HPDE6-E6E7 (cell line): ENCODE data around the gene APOBEC4.

ENCODE experiments used
- DNase-seq: peaks from one replicate; pipeline ENCODE4 v3.0.0; 2011; ENCODE audit warnings: missing footprints; ENCODE audit errors: extremely low spot score

The APOBEC4 gene

DNA sequence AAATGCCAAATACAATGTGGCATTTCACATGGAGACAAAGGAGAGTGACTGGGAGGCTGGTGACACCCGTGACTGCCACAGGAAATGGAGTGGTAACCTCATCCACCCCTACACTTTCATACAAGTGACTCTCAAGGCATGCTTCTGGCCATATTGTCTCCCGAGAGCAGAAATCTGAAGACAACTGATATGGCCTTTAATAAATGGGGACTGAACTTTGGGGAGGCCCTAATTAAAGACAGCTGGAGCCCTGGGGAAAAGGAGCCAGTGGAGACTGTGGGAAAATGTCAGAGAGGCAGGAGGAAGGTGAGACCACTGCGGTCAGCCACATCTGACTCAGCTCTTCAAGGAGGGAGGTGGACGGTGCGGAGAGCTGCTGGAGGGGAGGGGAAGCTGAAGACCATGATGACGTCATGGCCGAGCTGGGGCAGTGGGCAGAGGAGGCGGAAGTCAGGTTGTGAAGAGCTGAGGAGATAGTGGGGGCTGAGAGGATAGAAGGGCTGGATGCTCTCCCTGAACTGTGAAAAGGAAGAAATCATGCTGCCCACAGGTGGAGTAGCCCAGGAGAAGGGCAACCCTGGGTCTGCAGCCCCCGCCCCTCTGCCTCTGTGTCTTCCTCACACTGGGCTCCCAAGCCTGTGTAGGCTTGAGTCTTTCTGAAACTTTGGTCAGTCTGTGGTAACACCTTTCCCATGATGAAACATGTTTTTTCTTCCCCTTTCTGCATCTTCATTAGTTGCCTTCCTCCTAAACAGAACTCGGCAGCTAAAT is 48.9 kb downstream of the APOBEC4 start:
- no peak for DNase-seq

DNA sequence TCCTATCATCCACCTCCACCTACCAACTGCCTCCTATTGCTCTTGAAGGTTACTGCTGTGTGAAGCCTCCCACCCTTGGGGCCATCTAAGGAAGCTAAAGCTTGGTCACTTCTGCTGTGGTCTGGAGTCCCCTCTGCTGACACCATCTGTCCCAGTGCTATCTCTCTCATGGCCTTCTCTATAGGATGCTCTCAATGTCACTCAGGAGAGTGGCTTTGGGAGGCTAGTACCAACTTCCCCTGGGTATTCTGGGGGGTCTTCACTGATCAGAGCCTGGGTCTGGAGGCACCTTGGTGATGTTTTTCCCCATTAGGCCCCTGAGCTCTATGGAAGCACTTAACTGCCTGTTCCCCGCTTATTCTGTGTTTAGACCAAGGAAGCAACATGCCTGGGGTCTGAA is 50.6 kb downstream of the APOBEC4 start:
- no peak for DNase-seq

DNA sequence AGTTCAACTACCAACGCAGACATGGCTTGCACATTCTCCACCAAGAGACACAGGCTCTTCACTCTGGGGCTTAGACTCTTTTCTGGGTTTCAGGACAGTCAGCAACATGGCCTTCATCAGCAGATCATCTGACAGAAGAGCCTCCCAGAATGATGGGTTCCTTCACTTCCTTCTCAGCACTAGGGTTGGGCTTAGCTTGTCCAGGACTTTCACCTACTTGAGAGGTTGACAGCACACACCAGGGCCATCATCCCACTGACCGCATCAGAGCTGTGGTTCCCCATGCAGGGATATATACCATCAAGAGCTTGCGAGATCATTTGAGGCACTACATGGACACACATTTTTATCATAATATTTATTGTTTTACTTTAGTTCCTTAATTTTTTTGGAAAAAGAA is 52.5 kb downstream of the APOBEC4 start:
- DNase-seq: no peak

DNA sequence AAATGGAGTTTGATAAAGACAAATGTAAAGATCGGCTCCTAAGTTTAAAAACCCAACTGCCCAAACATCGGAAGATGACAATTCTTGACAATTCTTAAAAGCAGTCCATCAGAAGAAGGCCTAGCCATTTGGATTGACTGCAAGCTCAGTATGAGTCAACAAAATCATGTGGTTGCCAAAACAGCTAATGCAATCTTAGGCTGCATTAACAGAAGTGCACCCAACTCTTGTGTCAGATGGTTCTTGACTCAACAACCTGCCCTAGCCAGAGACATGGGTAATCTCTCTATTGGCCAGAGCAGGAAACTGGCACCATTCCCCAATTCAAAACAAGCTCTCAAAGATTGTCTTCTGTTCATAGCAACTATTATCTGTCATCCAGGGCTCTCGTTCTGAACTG is 53.0 kb downstream of the APOBEC4 start:
- no peak for DNase-seq

DNA sequence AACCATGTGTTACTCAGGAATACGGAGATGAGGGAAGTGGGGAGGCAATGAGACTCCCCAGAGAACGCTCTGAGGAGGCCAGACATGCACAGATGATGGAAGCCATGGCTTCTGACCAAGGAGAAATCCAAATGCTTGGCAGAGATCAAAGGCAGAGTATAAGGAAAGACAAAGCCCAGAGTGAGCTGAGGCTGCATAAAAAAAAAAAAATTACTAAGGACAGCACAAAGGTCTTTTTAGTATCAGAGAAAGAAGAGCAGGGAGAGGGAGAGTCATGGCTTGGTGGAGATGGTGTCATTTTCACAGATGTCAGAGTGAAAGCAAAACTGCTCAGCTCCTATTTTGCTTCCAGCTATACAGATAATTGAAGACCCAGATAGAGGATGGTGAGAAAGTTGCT is 54.7 kb downstream of the APOBEC4 start:
- DNase-seq: no peak

DNA sequence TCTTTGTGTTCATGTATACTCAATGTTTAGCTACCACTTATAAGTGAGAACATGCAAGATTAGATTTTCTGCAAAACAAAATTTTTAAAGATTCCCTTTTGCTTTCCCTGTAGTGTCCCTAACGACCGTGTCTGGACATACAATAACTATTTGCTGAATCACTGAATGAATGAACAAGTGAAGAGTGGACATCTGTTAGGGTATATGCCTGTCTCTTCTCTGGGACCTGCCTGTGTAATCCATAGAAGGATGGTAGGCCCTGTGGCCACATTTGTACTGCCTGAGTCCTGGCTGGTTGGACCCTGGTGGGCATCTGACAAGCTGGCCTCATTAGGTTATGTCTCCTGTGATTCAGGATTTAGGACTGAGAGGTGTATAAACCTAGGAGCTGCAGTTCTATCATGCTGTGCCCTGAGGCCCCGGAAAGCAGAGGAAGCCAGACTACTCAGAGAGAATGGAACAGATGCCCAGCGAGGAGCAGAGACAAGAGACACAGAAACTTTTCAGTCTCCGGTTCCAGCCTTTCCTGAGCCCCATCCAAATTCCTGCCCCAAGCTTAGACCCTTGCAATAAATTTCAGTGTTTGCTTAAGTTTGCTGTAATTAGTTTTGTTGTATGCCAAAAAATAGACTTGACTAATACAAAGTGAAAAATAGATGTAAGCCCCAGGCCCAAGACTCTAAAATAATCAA is 55.3 kb downstream of the APOBEC4 start:
- no peak for DNase-seq

DNA sequence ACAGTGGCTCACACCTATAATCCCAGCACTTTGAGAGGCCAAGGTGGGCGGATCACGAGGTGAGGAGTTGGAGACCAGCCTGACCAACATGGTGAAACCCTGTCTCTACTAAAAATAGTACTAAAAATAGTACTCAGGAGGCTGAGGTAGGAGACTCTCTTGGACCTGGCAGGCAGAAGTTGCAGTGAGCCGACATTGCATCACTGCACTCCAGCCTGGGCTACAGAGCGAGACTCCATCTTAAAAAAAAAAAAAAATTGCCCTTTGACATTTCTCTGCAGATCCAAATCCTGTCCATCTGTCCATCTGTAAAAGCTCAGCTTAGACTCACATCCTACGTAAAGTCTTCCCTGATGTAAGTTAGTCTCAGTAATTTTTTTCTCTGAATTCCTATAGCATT is 56.6 kb downstream of the APOBEC4 start:
- no peak for DNase-seq
